Measurements from ENCODE around the gene MGAT4A. TPM values are rescaled to one million over a fixed set of nuclear protein-coding genes. Genes with fewer than 3 reads are reported as not detected.

MGAT4A gene
- total RNA-seq, 2 experiments from 2014 or later = 10.1 to 15.4 TPM

- TF ChIP-seq EZH2phosphoT487 (IDR thresholded peaks at IDR 0.05; ENCODE audit: borderline replicate concordance, low read depth, low read length) = no peak
- TF ChIP-seq, protein P1, sequence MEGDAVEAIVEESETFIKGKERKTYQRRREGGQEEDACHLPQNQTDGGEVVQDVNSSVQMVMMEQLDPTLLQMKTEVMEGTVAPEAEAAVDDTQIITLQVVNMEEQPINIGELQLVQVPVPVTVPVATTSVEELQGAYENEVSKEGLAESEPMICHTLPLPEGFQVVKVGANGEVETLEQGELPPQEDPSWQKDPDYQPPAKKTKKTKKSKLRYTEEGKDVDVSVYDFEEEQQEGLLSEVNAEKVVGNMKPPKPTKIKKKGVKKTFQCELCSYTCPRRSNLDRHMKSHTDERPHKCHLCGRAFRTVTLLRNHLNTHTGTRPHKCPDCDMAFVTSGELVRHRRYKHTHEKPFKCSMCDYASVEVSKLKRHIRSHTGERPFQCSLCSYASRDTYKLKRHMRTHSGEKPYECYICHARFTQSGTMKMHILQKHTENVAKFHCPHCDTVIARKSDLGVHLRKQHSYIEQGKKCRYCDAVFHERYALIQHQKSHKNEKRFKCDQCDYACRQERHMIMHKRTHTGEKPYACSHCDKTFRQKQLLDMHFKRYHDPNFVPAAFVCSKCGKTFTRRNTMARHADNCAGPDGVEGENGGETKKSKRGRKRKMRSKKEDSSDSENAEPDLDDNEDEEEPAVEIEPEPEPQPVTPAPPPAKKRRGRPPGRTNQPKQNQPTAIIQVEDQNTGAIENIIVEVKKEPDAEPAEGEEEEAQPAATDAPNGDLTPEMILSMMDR (conservative IDR thresholded peaks at IDR 0.05; ENCODE audit: low read length) = no peak
- Histone ChIP-seq H3K36me3 (ENCODE audit: insufficient read depth, low read length) (no peaks in the 10 kb centered on the region), H3K9me2 (ENCODE audit: insufficient read depth, low read length) (no peaks in the 10 kb centered on the region), H3K4me3 (ENCODE audit: low read depth, low read length, poor library complexity, severe bottlenecking) (no peak overlapping the region), H3K4me1 (ENCODE audit: insufficient read depth, low read length, poor library complexity, severe bottlenecking) (peaks cover 17% of the 10 kb centered on the region), H2AFZ (ENCODE audit: low read length) (no peak overlapping the region), H4K20me1 (ENCODE audit: insufficient read depth, low read length) (peaks cover 4% of the 10 kb centered on the region; the same call in 1 of the 2 replicates), H3K9me3 (ENCODE audit: low read length) (no peaks in the 10 kb centered on the region), H3K27ac (ENCODE audit: low read depth, low read length, poor library complexity, severe bottlenecking) (no peak overlapping the region), H3K4me2 (ENCODE audit: low read length) (no peak overlapping the region), H3K79me2 (ENCODE audit: insufficient read depth, low read depth, low read length) (no peaks in the 10 kb centered on the region)
- DNase-seq (ENCODE audit: low spot score) = no peak
- BruUV-seq (replicated peaks) = no TSS peak
- intact Hi-C loops (cut with micrococcal nuclease; ENCODE audit: unreplicated experiment) = no loop called here
- CTCF ChIA-PET (ENCODE audit: unreplicated experiment) = no interaction called here
- POLR2A ChIA-PET = interaction anchor here (0.6 to 0.8 kb wide), 4 partner anchors 9 to 1852 kb away, joined by 3 to 8 read pairs (median 3); partner anchors contain the start of gene PDCL3
Observed at GRCh38 chr2:98710734-98711133, 20.2 kb downstream of the MGAT4A start.

GRCh38 chr2:98709535-98709934 is 21.4 kb downstream of the MGAT4A start:
- Histone ChIP-seq H3K4me2 (ENCODE audit: low read length) (no peak overlapping the region), H3K36me3 (ENCODE audit: insufficient read depth, low read length) (no peaks in the 10 kb centered on the region), H3K27ac (ENCODE audit: low read depth, low read length, poor library complexity, severe bottlenecking) (no peak overlapping the region), H2AFZ (ENCODE audit: low read length) (no peak overlapping the region), H3K4me3 (ENCODE audit: low read depth, low read length, poor library complexity, severe bottlenecking) (no peak overlapping the region), H3K4me1 (ENCODE audit: insufficient read depth, low read length, poor library complexity, severe bottlenecking) (peaks cover 17% of the 10 kb centered on the region), H4K20me1 (ENCODE audit: insufficient read depth, low read length) (peaks cover 4% of the 10 kb centered on the region; the same call in 1 of the 2 replicates), H3K79me2 (ENCODE audit: insufficient read depth, low read depth, low read length) (no peaks in the 10 kb centered on the region), H3K9me3 (ENCODE audit: low read length) (no peaks in the 10 kb centered on the region), H3K9me2 (ENCODE audit: insufficient read depth, low read length) (no peaks in the 10 kb centered on the region)
- CTCF ChIA-PET (ENCODE audit: unreplicated experiment) = no interaction called here
- no TSS peak for BruUV-seq (replicated peaks)
- TF ChIP-seq, protein P1 (conservative IDR thresholded peaks at IDR 0.05; ENCODE audit: low read length) = no peak
- no peak for TF ChIP-seq EZH2phosphoT487 (IDR thresholded peaks at IDR 0.05; ENCODE audit: borderline replicate concordance, low read depth, low read length)
- POLR2A ChIA-PET = interaction anchor here (0.7 to 2.5 kb wide), 3 partner anchors 10 to 108 kb away, joined by 3 to 7 read pairs (median 4); no protein-coding TSS in a partner anchor
- intact Hi-C loops (cut with micrococcal nuclease; ENCODE audit: unreplicated experiment) = no loop called here
- DNase-seq (ENCODE audit: low spot score) = no peak

- no peaks in the 10 kb centered on the region for H3K79me2 ChIP-seq (ENCODE audit: insufficient read depth, low read depth, low read length)
- no peaks in the 10 kb centered on the region for H3K9me3 ChIP-seq (ENCODE audit: low read length)
- ChIA-PET CTCF (ENCODE audit: unreplicated experiment) (no interaction called here), POLR2A (interaction anchor here (1.0 to 2.5 kb wide), 2 partner anchors 11 to 18 kb away, joined by 4 to 7 read pairs; no protein-coding TSS in a partner anchor)
- peaks cover 9% of the 10 kb centered on the region for H3K4me1 ChIP-seq (ENCODE audit: insufficient read depth, low read length, poor library complexity, severe bottlenecking)
- H3K4me2 ChIP-seq (ENCODE audit: low read length) = no peak overlapping the region
- H4K20me1 ChIP-seq (ENCODE audit: insufficient read depth, low read length) = peaks cover 4% of the 10 kb centered on the region; the same call in 1 of the 2 replicates
- no peak for DNase-seq (ENCODE audit: low spot score)
- intact Hi-C loops (cut with micrococcal nuclease; ENCODE audit: unreplicated experiment) = no loop called here
- no peak for TF ChIP-seq EZH2phosphoT487 (IDR thresholded peaks at IDR 0.05; ENCODE audit: borderline replicate concordance, low read depth, low read length)
- TF ChIP-seq, protein P1 (conservative IDR thresholded peaks at IDR 0.05; ENCODE audit: low read length) = no peak
- no peaks in the 10 kb centered on the region for H3K9me2 ChIP-seq (ENCODE audit: insufficient read depth, low read length)
- no TSS peak for BruUV-seq (replicated peaks)
- H3K36me3 ChIP-seq (ENCODE audit: insufficient read depth, low read length) = no peaks in the 10 kb centered on the region
- H2AFZ ChIP-seq (ENCODE audit: low read length) = no peak overlapping the region
- H3K4me3 ChIP-seq (ENCODE audit: low read depth, low read length, poor library complexity, severe bottlenecking) = no peak overlapping the region
- no peak overlapping the region for H3K27ac ChIP-seq (ENCODE audit: low read depth, low read length, poor library complexity, severe bottlenecking)
Observed at GRCh38 chr2:98708396-98709186, 22.3 kb downstream of the MGAT4A start.

All from OCI-LY7 (cell line).